Caco-2 (cell line): Measurements from ENCODE around the gene CTAGE1. TPM values are rescaled to one million over a fixed set of nuclear protein-coding genes. Genes with fewer than 3 reads are reported as not detected.
A peak's percentile ranks its signal among the peaks of the same experiment; 100 is the strongest.

Experiments
- BruUV-seq: library from RNA; stranded (reverse); fragments of 400-500 nt; replicated peaks from 2 replicates; lab custom pipeline; 2021; lab: Mats Ljungman, UMichigan
- CTCF ChIA-PET: fragments of 300-600 bp; sonication (Branson Sonifier 250); formaldehyde crosslinking; loops from one replicate; lab custom pipeline; 2022; ENCODE audit warnings: antibody characterized with exemption; lab: Charles Lee
- POLR2A ChIA-PET: fragments of 300-600 bp; sonication (Branson Sonifier 250); formaldehyde crosslinking; loops from one replicate; lab custom pipeline; 2022; ENCODE audit warnings: antibody characterized with exemption; lab: Charles Lee
- DNase-seq, 2 experiments: peaks; one replicate each; pipeline versions ENCODE4 v3.0.0 to v3.0.0-alpha.2; 2020 to 2022
- H3K27me3 ChIP-seq: replicated peaks from 2 replicates; pipeline ENCODE4 v1.6.0; 2011; ENCODE audit warnings: low read length; ENCODE audit not compliant: control insufficient read depth, insufficient read depth
- H3K36me3 ChIP-seq: 2 replicates; pipeline ENCODE4 v1.5.1; 2011; ENCODE audit warnings: low read length; ENCODE audit not compliant: control insufficient read depth, insufficient read depth
- H3K4me1 ChIP-seq: fragments of 250-450 bp; sonication (Bioruptor Pico); 2 replicates; pipeline ENCODE4 v1.5.1; 2020; ENCODE audit warnings: mild to moderate bottlenecking
- H3K4me3 ChIP-seq: 2 replicates; pipeline ENCODE4 v1.5.1; 2011; ENCODE audit warnings: low read depth, mild to moderate bottlenecking, control low read depth, low read length
- H3K9me3 ChIP-seq: fragments of 250-450 bp; sonication (Bioruptor Pico); 2 replicates; pipeline ENCODE4 v1.5.1; 2020; ENCODE audit warnings: mild to moderate bottlenecking, moderate library complexity
- H3K27ac Mint-ChIP-seq: one replicate; pipeline ENCODE4 v1.8.0; 2022; ENCODE audit warnings: mixed read lengths; ENCODE audit not compliant: unreplicated experiment
- H3K27me3 Mint-ChIP-seq: one replicate; pipeline ENCODE4 v1.8.0; 2022; ENCODE audit warnings: mixed read lengths; ENCODE audit not compliant: insufficient read depth, unreplicated experiment
- H3K36me3 Mint-ChIP-seq: one replicate; pipeline ENCODE4 v1.8.0; 2022; ENCODE audit warnings: mild to moderate bottlenecking, mixed read lengths; ENCODE audit not compliant: insufficient read depth, unreplicated experiment
- H3K4me1 Mint-ChIP-seq: one replicate; pipeline ENCODE4 v1.8.0; 2022; ENCODE audit warnings: low read depth, mixed read lengths; ENCODE audit not compliant: unreplicated experiment
- H3K4me3 Mint-ChIP-seq: one replicate; pipeline ENCODE4 v1.8.0; 2022; ENCODE audit warnings: mild to moderate bottlenecking, moderate library complexity, mixed read lengths; ENCODE audit not compliant: unreplicated experiment
- H3K9me3 Mint-ChIP-seq: one replicate; pipeline ENCODE4 v1.8.0; 2022; ENCODE audit warnings: mixed read lengths; ENCODE audit not compliant: unreplicated experiment
- intact Hi-C: fragments of 100-400 bp; cut with micrococcal nuclease; formaldehyde crosslinking; loops from one replicate; pipeline ENCODE4 v1.10.0; 2022; ENCODE audit not compliant: unreplicated experiment
- total RNA-seq: library from RNA; stranded (reverse); gene quantifications from 2 replicates; pipeline ENCODE4 v1.2.3, GENCODE V29; 2022
- TF ChIP-seq, protein P1 (sequence below), 2 experiments: fragments of 200-600 bp in 1 of 2; IDR thresholded peaks; 1 replicate in 1 of 2; 2 replicates in 1 of 2; pipeline versions ENCODE4 v1.5.1 to v1.8.0; 2011 to 2022; ENCODE audit warnings: antibody characterized with exemption in 1 of 2, control low read depth in 1 of 2, inconsistent platforms in 1 of 2, low read depth in 1 of 2, low read length in 1 of 2, mild to moderate bottlenecking in 1 of 2, moderate library complexity in 1 of 2; ENCODE audit not compliant: insufficient read depth in 1 of 2, severe bottlenecking in 1 of 2, unreplicated experiment in 1 of 2

CTAGE1 gene
- total RNA-seq, 1 experiment from 2014 or later = not detected

DNA sequence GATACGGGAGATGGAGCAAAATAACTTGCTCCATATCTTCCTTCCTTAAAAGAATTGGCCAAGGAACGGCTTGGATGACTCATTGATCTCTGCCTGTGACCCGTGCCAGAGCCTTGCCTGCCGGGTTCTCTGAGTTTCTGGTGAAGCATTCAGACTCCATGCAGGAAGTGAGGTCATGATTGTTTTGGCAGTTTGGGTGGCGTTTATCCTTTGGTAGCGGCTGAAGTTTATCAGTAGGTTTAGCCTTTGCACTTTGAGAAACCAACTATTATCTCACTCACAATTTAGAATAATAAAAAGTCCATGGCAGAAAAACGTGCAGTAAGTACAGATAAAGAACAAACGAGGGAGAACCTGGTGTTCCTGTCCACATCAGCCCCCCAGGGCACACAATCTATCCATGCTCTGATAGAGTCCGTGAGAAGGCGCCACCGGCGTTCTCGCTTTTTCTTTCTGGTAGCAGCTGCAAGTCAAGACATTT lies 15.0 kb upstream of the CTAGE1 start:
- no peak overlapping the region for H3K27ac Mint-ChIP-seq
- DNase-seq = no peak
- peaks cover 6% of the 10 kb centered on the region for H3K4me1 Mint-ChIP-seq
- intact Hi-C loops = no loop called here
- no TSS peak for BruUV-seq
- H3K36me3 Mint-ChIP-seq = no peaks in the 10 kb centered on the region
- no peaks in the 10 kb centered on the region for H3K27me3 ChIP-seq
- H3K9me3 Mint-ChIP-seq = no peaks in the 10 kb centered on the region
- peaks cover 11% of the 10 kb centered on the region for H3K4me1 ChIP-seq
- ChIA-PET CTCF (no interaction called here), POLR2A (no interaction called here)
- H3K4me3 ChIP-seq = no peak overlapping the region
- TF ChIP-seq, protein P1, sequence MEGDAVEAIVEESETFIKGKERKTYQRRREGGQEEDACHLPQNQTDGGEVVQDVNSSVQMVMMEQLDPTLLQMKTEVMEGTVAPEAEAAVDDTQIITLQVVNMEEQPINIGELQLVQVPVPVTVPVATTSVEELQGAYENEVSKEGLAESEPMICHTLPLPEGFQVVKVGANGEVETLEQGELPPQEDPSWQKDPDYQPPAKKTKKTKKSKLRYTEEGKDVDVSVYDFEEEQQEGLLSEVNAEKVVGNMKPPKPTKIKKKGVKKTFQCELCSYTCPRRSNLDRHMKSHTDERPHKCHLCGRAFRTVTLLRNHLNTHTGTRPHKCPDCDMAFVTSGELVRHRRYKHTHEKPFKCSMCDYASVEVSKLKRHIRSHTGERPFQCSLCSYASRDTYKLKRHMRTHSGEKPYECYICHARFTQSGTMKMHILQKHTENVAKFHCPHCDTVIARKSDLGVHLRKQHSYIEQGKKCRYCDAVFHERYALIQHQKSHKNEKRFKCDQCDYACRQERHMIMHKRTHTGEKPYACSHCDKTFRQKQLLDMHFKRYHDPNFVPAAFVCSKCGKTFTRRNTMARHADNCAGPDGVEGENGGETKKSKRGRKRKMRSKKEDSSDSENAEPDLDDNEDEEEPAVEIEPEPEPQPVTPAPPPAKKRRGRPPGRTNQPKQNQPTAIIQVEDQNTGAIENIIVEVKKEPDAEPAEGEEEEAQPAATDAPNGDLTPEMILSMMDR (IDR thresholded peaks at IDR 0.05; ENCODE audit: insufficient read depth in 1 of 2, low read depth in 1 of 2, low read length in 1 of 2, severe bottlenecking in 1 of 2, unreplicated experiment in 1 of 2) = no peak
- H3K27me3 Mint-ChIP-seq = no peaks in the 10 kb centered on the region
- H3K4me3 Mint-ChIP-seq = no peak overlapping the region
- no peaks in the 10 kb centered on the region for H3K36me3 ChIP-seq
- no peaks in the 10 kb centered on the region for H3K9me3 ChIP-seq

DNA sequence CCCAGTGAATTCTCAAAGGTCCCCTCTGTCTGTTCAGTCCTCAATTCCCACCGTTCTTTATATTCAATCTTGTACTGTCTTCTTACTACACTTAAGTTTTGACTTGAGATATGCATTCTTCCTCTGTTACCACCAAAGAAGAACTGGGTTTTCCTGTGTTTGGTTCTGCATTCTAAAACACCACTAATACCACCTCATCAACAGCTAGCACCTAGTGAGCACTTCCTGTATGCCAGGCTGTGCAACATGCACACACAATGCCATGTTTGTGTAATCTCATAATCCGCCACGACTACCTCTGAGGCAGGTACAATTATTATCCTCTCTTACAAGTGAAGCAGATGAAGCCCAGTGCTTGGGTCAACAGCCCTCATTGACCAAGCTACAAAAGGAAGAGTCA lies 11.8 kb upstream of the CTAGE1 start:
- no peak overlapping the region for H3K4me3 ChIP-seq
- Mint-ChIP-seq H3K36me3 (no peaks in the 10 kb centered on the region), H3K4me3 (no peak overlapping the region), H3K9me3 (no peaks in the 10 kb centered on the region), H3K4me1 (no peaks in the 10 kb centered on the region), H3K27ac (no peak overlapping the region), H3K27me3 (no peaks in the 10 kb centered on the region)
- H3K9me3 ChIP-seq = no peaks in the 10 kb centered on the region
- no TSS peak for BruUV-seq
- ChIA-PET POLR2A (no interaction called here), CTCF (interaction anchor here (1.2 kb wide), 1 partner anchor 133 kb away, joined by 3 read pairs; no protein-coding TSS in a partner anchor)
- DNase-seq = no peak
- H3K36me3 ChIP-seq = no peaks in the 10 kb centered on the region
- TF ChIP-seq, protein P1 (IDR thresholded peaks at IDR 0.05; ENCODE audit: insufficient read depth in 1 of 2, low read depth in 1 of 2, low read length in 1 of 2, severe bottlenecking in 1 of 2, unreplicated experiment in 1 of 2) = no peak
- intact Hi-C loops = loop anchor here (10.0 kb wide), 1 partner anchor 65 kb away; no protein-coding TSS in a partner anchor
- H3K4me1 ChIP-seq = peaks cover 11% of the 10 kb centered on the region
- no peaks in the 10 kb centered on the region for H3K27me3 ChIP-seq

DNA sequence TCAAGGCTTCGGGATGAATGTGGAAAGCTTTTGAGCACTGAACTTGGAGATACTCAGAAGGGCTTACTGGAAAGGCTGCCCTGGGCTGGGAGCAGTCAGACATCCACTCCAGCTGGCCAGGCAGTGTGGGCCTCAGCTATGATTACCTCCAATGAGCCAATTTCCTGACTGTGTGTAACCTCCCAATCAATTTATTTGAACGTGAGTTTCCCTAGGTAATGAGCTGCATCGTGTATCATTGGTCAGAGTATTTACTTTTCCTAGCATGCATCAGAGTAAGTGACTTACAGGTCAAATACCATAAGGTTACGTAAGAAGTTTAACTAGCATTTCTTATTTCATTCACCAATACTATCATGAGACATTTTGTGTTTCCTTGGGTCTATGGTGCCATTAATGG lies 11.0 kb upstream of the CTAGE1 start:
- Histone ChIP-seq H3K36me3 (no peaks in the 10 kb centered on the region), H3K27me3 (no peaks in the 10 kb centered on the region), H3K4me1 (peaks cover 11% of the 10 kb centered on the region), H3K9me3 (no peaks in the 10 kb centered on the region), H3K4me3 (no peak overlapping the region)
- no peak overlapping the region for H3K27ac Mint-ChIP-seq
- no peaks in the 10 kb centered on the region for H3K9me3 Mint-ChIP-seq
- ChIA-PET CTCF (interaction anchor here (1.2 kb wide), 1 partner anchor 134 kb away, joined by 3 read pairs; no protein-coding TSS in a partner anchor), POLR2A (no interaction called here)
- H3K4me1 Mint-ChIP-seq = no peaks in the 10 kb centered on the region
- BruUV-seq = no TSS peak
- no peak overlapping the region for H3K4me3 Mint-ChIP-seq
- TF ChIP-seq, protein P1 (IDR thresholded peaks at IDR 0.05; ENCODE audit: insufficient read depth in 1 of 2, low read depth in 1 of 2, low read length in 1 of 2, severe bottlenecking in 1 of 2, unreplicated experiment in 1 of 2) = no peak
- intact Hi-C loops = loop anchor here (10.0 kb wide), 1 partner anchor 66 kb away; no protein-coding TSS in a partner anchor
- DNase-seq = peak in 1 of 2 experiments; percentile 19
- H3K27me3 Mint-ChIP-seq = no peaks in the 10 kb centered on the region
- no peaks in the 10 kb centered on the region for H3K36me3 Mint-ChIP-seq
